Loucy (cell line): Measurements from ENCODE around the gene PTPN5.
A peak's percentile ranks its signal among the peaks of the same experiment; 100 is the strongest.
"Not testable (repeated sequence)": the region's sequence is repeated elsewhere in the genome, so short reads cannot be mapped to it uniquely, and the experiment has no call there.

Experiments used
- H2AFZ ChIP-seq: fragments of 200-600 bp; sonication (generic); 2 replicates; pipeline ENCODE4 v1.6.0; 2016; ENCODE audit warnings: antibody characterized with exemption, mild to moderate bottlenecking, low read length, moderate library complexity
- H3F3A ChIP-seq: fragments of 200-600 bp; 2 replicates; pipeline ENCODE4 v1.6.0; 2016; ENCODE audit warnings: antibody characterized with exemption, low read depth, mild to moderate bottlenecking
- H3K27me3 ChIP-seq: fragments of 200-600 bp; sonication (generic); 2 replicates; pipeline ENCODE4 v1.6.1; 2014; ENCODE audit warnings: low read length, mild to moderate bottlenecking; ENCODE audit not compliant: insufficient read depth, poor library complexity, severe bottlenecking
- H3K36me3 ChIP-seq: fragments of 200-600 bp; sonication (generic); 2 replicates; pipeline ENCODE4 v1.6.1; 2016; ENCODE audit warnings: low read length; ENCODE audit not compliant: insufficient read depth
- H3K4me1 ChIP-seq: fragments of 200-600 bp; sonication (generic); 2 replicates; pipeline ENCODE4 v1.5.1; 2014; ENCODE audit warnings: low read length, mild to moderate bottlenecking; ENCODE audit not compliant: insufficient read depth, poor library complexity, severe bottlenecking
- H3K4me2 ChIP-seq: fragments of 200-600 bp; sonication (generic); 2 replicates; pipeline ENCODE4 v1.6.0; 2014; ENCODE audit warnings: antibody characterized with exemption, low read length, low read depth, mild to moderate bottlenecking; ENCODE audit not compliant: poor library complexity, severe bottlenecking
- H3K4me3 ChIP-seq: fragments of 200-600 bp; sonication (generic); 2 replicates; pipeline ENCODE4 v1.5.1; 2014; ENCODE audit warnings: low read length, mild to moderate bottlenecking, mixed read lengths; ENCODE audit not compliant: poor library complexity, severe bottlenecking
- H3K79me2 ChIP-seq: fragments of 200-600 bp; sonication (generic); 2 replicates; pipeline ENCODE4 v1.6.1; 2014; ENCODE audit warnings: low read length; ENCODE audit not compliant: insufficient read depth
- H3K9ac ChIP-seq: fragments of 200-600 bp; sonication (generic); 2 replicates; pipeline ENCODE4 v1.6.0; 2014; ENCODE audit warnings: mild to moderate bottlenecking, low read depth, low read length, moderate library complexity; ENCODE audit not compliant: poor library complexity, severe bottlenecking
- H3K9me2 ChIP-seq: fragments of 200-600 bp; sonication (generic); replicated peaks from 2 replicates; pipeline ENCODE4 v1.6.1; 2016; ENCODE audit warnings: low read depth, low read length, mixed read lengths
- H3K9me3 ChIP-seq: fragments of 200-600 bp; sonication (generic); 2 replicates; pipeline ENCODE4 v1.6.1; 2014; ENCODE audit warnings: mild to moderate bottlenecking, antibody characterized with exemption, low read length, low read depth; ENCODE audit not compliant: insufficient read depth
- H4K20me1 ChIP-seq: fragments of 200-600 bp; sonication (generic); 2 replicates; pipeline ENCODE4 v1.6.0; 2014; ENCODE audit warnings: antibody characterized with exemption, low read length, mild to moderate bottlenecking; ENCODE audit not compliant: insufficient read depth, poor library complexity, severe bottlenecking
- EZH2phosphoT487 ChIP-seq: fragments of 200-600 bp; IDR thresholded peaks from 2 replicates; pipeline ENCODE4 v1.6.1; 2018; ENCODE audit warnings: antibody characterized with exemption, mild to moderate bottlenecking, moderate library complexity, borderline replicate concordance
- TF ChIP-seq, protein P1 (sequence below): fragments of 200-600 bp; sonication (generic); conservative IDR thresholded peaks from 2 replicates; pipeline ENCODE4 v1.5.1; 2014; ENCODE audit warnings: mild to moderate bottlenecking, antibody characterized with exemption, low read length

PTPN5 gene

DNA sequence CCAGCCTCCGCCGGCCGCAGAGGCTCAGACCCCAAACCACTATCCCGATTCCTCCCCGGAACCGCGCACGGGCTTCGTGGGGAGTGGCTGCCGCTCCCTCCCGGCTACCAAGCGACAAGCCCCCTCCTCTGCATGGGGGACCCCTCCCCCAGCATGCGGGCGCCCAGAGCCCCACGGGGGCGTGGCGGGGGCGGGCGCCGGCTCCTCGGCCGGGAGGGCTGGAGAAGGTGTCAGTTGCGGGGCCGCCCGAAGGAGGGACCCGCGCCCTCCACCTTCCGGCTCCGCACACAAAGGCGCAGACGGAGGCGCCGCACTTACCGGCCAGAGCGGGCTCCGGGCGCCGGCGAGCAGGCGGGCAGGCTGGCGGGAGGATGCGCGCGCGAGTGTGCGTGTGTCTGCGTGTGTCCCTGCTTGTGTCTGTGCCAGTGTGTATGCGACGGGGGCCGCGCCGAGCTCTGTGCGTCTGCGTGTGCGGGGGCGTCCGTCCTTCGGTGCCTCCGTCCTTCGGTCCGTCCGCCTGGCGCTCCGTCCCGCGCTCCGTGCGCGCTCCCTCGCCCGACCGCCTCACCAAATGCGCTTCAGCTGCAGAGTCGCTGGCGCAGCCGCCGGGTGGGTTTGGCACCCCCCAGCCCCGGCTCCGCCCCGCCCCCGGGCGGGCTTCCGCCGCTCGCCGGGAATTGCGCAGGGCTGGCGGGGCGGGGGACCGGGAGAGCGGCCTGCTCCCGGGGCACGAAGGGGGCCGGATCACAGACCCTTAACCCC lies at the start of gene PTPN5:
Gene PTPN5, minus strand, starts transcription at position 592 of the 762 bp plus-strand sequence. CDS start 19,840 bp downstream, outside the sequence.
- Histone ChIP-seq H3K4me1 (no peaks in the 10 kb centered on the region), H3K4me3 (no peak within 1 kb of the TSS), H3K9ac (no peak within 1 kb of the TSS), H3K9me2 (no peaks in the 10 kb centered on the region), H3K36me3 (no peaks in the 10 kb centered on the region), H2AFZ (no peak within 1 kb of the TSS), H3F3A (no peaks in the 10 kb centered on the region), H3K4me2 (no peak within 1 kb of the TSS), H3K27me3 (no peaks in the 10 kb centered on the region), H3K79me2 (no peaks in the 10 kb centered on the region), H3K9me3 (no peaks in the 10 kb centered on the region), H4K20me1 (no peaks in the 10 kb centered on the region)
- TF ChIP-seq, protein P1, sequence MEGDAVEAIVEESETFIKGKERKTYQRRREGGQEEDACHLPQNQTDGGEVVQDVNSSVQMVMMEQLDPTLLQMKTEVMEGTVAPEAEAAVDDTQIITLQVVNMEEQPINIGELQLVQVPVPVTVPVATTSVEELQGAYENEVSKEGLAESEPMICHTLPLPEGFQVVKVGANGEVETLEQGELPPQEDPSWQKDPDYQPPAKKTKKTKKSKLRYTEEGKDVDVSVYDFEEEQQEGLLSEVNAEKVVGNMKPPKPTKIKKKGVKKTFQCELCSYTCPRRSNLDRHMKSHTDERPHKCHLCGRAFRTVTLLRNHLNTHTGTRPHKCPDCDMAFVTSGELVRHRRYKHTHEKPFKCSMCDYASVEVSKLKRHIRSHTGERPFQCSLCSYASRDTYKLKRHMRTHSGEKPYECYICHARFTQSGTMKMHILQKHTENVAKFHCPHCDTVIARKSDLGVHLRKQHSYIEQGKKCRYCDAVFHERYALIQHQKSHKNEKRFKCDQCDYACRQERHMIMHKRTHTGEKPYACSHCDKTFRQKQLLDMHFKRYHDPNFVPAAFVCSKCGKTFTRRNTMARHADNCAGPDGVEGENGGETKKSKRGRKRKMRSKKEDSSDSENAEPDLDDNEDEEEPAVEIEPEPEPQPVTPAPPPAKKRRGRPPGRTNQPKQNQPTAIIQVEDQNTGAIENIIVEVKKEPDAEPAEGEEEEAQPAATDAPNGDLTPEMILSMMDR = no peak
- no peak for TF ChIP-seq EZH2phosphoT487

DNA sequence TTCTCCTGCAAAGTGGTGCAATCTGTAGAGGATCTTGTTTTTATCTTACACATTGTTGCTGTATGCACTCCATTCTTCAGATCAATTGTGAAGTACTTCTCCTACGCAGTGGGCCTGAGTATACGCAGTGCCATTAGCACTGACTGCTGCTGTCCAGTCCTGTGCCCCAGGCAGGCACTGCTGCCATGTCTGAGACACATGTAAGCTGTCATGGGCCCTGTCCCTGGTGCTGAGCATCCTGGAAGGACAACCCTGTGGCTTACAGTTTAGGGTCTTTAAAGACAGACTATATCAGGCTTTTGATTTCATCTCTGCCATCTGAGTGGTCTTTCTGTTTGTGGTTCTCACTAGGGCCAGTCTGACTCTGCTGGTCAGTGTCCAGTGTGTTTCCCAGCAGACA lies 44.8 kb upstream of the PTPN5 start:
- Histone ChIP-seq H3F3A (no peaks in the 10 kb centered on the region), H3K4me2 (no peak overlapping the region), H3K9me3 (no peaks in the 10 kb centered on the region), H3K4me1 (no peaks in the 10 kb centered on the region), H3K4me3 (no peak overlapping the region), H3K79me2 (no peaks in the 10 kb centered on the region), H3K9me2 (no peaks in the 10 kb centered on the region), H3K36me3 (no peaks in the 10 kb centered on the region), H3K9ac (no peak overlapping the region), H4K20me1 (no peaks in the 10 kb centered on the region), H3K27me3 (no peaks in the 10 kb centered on the region), H2AFZ (no peak overlapping the region)
- TF ChIP-seq, protein P1 = no peak
- TF ChIP-seq EZH2phosphoT487 = no peak

DNA sequence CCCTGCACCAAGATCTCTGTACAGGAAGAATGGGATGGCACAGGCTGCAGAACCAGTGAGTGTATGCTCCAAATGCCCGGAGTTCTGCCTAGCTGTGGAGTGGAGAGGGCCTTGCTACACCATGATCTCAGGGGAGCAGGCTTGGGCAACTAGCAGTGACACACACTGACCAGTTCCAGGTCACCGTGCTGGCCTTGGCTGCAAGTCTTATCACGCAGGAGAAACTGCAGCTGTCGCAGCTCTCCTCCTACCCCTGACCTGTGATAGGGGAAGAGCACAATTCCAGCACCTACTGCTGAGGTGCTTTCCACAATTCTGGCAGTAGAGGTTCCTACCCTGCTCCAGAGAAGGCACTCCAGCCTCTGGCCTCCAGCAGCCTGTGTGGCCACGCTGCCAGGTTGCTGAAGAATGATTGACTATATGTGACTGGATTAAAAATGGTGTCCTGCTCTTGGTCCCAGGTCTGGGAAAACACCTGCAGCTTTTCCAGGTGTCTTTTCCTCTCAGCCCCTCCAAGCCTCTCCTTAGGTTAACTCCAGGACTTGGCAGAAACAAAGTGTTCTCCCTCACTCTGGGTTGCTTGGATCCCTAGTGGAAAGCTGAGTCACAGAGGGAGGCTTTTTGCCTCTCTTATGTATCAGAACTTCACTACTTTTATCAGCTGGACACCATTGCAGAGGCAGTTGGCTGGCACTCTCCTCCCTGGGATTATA lies 43.3 kb upstream of the PTPN5 start:
- no peaks in the 10 kb centered on the region for H4K20me1 ChIP-seq
- H3K36me3 ChIP-seq = no peaks in the 10 kb centered on the region
- no peaks in the 10 kb centered on the region for H3K27me3 ChIP-seq
- H2AFZ ChIP-seq = no peak overlapping the region
- no peak overlapping the region for H3K9ac ChIP-seq
- H3K4me3 ChIP-seq = no peak overlapping the region
- H3K4me1 ChIP-seq = no peaks in the 10 kb centered on the region
- TF ChIP-seq EZH2phosphoT487 = no peak
- TF ChIP-seq, protein P1 = no peak
- no peaks in the 10 kb centered on the region for H3K9me2 ChIP-seq
- H3K4me2 ChIP-seq = no peak overlapping the region
- H3F3A ChIP-seq = no peaks in the 10 kb centered on the region
- no peaks in the 10 kb centered on the region for H3K79me2 ChIP-seq
- H3K9me3 ChIP-seq = no peaks in the 10 kb centered on the region

DNA sequence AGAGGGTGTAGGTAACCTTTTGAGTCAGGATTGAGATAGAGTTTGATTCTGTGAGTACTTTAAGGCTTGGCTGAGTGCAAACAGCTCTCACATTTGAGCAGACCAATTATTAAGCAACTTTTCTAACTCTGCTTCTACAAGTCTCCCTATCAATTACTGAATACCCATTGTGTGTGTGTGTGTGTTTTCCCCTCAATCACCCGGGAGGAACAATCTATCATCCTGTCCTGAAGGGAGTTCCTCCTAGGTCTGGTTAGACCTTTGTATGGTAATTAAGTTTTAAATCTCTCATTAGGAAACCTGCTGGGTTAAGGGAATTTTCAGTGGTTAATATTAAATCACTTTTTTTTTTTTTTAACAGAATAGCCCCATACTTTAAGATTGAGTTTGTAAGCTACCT lies 28.6 kb upstream of the PTPN5 start:
- not testable (repeated sequence) for H3K79me2 ChIP-seq, H3F3A ChIP-seq, H3K27me3 ChIP-seq, H3K4me3 ChIP-seq, H3K9me3 ChIP-seq, H3K9me2 ChIP-seq, H3K36me3 ChIP-seq, H4K20me1 ChIP-seq
- peak overlapping the region; percentile 63 for H3K4me2 ChIP-seq
- H2AFZ ChIP-seq = peak overlapping the region; percentile 83; the same call in 1 of the 2 replicates
- peak overlapping the region; percentile 54 for H3K9ac ChIP-seq
- H3K4me1 ChIP-seq = peaks cover 15% of the 10 kb centered on the region
